SU-DHL-6 (cell line): ENCODE results near the gene GIPR.

Experiments used
- EZH2phosphoT487 ChIP-seq: fragments of 200-600 bp; sonication (generic), shearing (Covaris generic); conservative IDR thresholded peaks from 2 replicates; pipeline ENCODE4 v1.6.1; 2018; ENCODE audit warnings: mild to moderate bottlenecking, antibody characterized with exemption, low read length, moderate library complexity, mixed read lengths
- TF ChIP-seq, protein P1 (sequence below): fragments of 200-600 bp; sonication (generic); IDR thresholded peaks from one replicate; pipeline ENCODE4 v1.5.1; 2017; ENCODE audit warnings: antibody characterized with exemption, mild to moderate bottlenecking, low read length, moderate library complexity; ENCODE audit not compliant: insufficient read depth, poor library complexity, severe bottlenecking

GRCh38 chr19:45682908-45683307 is 14.9 kb downstream of the GIPR start:
- TF ChIP-seq, protein P1, sequence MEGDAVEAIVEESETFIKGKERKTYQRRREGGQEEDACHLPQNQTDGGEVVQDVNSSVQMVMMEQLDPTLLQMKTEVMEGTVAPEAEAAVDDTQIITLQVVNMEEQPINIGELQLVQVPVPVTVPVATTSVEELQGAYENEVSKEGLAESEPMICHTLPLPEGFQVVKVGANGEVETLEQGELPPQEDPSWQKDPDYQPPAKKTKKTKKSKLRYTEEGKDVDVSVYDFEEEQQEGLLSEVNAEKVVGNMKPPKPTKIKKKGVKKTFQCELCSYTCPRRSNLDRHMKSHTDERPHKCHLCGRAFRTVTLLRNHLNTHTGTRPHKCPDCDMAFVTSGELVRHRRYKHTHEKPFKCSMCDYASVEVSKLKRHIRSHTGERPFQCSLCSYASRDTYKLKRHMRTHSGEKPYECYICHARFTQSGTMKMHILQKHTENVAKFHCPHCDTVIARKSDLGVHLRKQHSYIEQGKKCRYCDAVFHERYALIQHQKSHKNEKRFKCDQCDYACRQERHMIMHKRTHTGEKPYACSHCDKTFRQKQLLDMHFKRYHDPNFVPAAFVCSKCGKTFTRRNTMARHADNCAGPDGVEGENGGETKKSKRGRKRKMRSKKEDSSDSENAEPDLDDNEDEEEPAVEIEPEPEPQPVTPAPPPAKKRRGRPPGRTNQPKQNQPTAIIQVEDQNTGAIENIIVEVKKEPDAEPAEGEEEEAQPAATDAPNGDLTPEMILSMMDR, result no peak
- no peak for TF ChIP-seq EZH2phosphoT487
